Keratinocyte (primary cell): ENCODE measurements around the gene ZNF219. TPM values are rescaled to one million over a fixed set of nuclear protein-coding genes. Genes with fewer than 3 reads are reported as not detected.
A peak's percentile ranks its signal among the peaks of the same experiment; 100 is the strongest.

Experiments
- DNase-seq: peaks from one replicate; pipeline ENCODE4 v3.0.0-alpha.2; 2011; ENCODE audit warnings: low read depth, missing footprints, low spot score
- FAIRE-seq: peaks from 2 replicates; lab custom pipeline; 2011; peaks lifted over from hg19 to GRCh38; lab: Jason Lieb, UNC
- H2AFZ ChIP-seq: 2 replicates; pipeline ENCODE4 v1.6.0; 2012; ENCODE audit warnings: low read length, control low read depth, inconsistent platforms; ENCODE audit not compliant: control insufficient read depth
- H3K27ac ChIP-seq: 2 replicates; pipeline ENCODE4 v1.5.1; 2011; ENCODE audit warnings: low read length; ENCODE audit not compliant: control insufficient read depth, insufficient read depth
- H3K27me3 ChIP-seq: 3 replicates; pipeline ENCODE4 v1.6.0; 2011; ENCODE audit warnings: low read length; ENCODE audit not compliant: control insufficient read depth, insufficient read depth; ENCODE audit errors: extremely low read depth
- H3K36me3 ChIP-seq, 2 experiments: 2 replicates in 1 of 2; 3 replicates in 1 of 2; pipeline ENCODE4 v1.5.1; 2011; ENCODE audit warnings: low read length in 2 of 2, mild to moderate bottlenecking in 1 of 2; ENCODE audit not compliant: control insufficient read depth in 2 of 2, insufficient read depth in 2 of 2; ENCODE audit errors: extremely low read depth in 1 of 2
- H3K4me1 ChIP-seq: 3 replicates; pipeline ENCODE4 v1.5.1; 2011; ENCODE audit warnings: low read length; ENCODE audit not compliant: control insufficient read depth, insufficient read depth; ENCODE audit errors: extremely low read depth
- H3K4me2 ChIP-seq: 3 replicates; pipeline ENCODE4 v1.6.0; 2011; ENCODE audit warnings: low read depth, low read length; ENCODE audit not compliant: control insufficient read depth, insufficient read depth; ENCODE audit errors: extremely low read depth
- H3K4me3 ChIP-seq, 3 experiments: fragments of 200-600 bp in 1 of 3; sonication (generic) in 1 of 3; 2 replicates in 2 of 3; 3 replicates in 1 of 3; pipeline ENCODE4 v1.5.1; 2011 to 2016; ENCODE audit warnings: low read length in 3 of 3, mild to moderate bottlenecking in 3 of 3, control low read depth in 2 of 3, inconsistent platforms in 1 of 3, low read depth in 1 of 3, mixed read lengths in 1 of 3, mixed run types in 1 of 3, moderate library complexity in 1 of 3; ENCODE audit not compliant: control insufficient read depth in 2 of 3, insufficient read depth in 2 of 3; ENCODE audit errors: extremely low read depth in 1 of 3
- H3K79me2 ChIP-seq: 2 replicates; pipeline ENCODE4 v1.6.0; 2012; ENCODE audit warnings: low read length; ENCODE audit not compliant: control insufficient read depth, insufficient read depth
- H3K9ac ChIP-seq: 3 replicates; pipeline ENCODE4 v1.6.0; 2011; ENCODE audit warnings: low read length; ENCODE audit not compliant: control insufficient read depth, insufficient read depth; ENCODE audit errors: extremely low read depth
- H3K9me1 ChIP-seq: 3 replicates; pipeline ENCODE4 v1.6.0; 2011; ENCODE audit warnings: low read length; ENCODE audit not compliant: control insufficient read depth, insufficient read depth; ENCODE audit errors: extremely low read depth
- H3K9me3 ChIP-seq: 2 replicates; pipeline ENCODE4 v1.5.1; 2012; ENCODE audit warnings: low read depth, low read length; ENCODE audit not compliant: control insufficient read depth
- H4K20me1 ChIP-seq: 3 replicates; pipeline ENCODE4 v1.6.0; 2011; ENCODE audit warnings: low read length; ENCODE audit not compliant: control insufficient read depth, insufficient read depth; ENCODE audit errors: extremely low read depth
- EZH2 ChIP-seq: IDR thresholded peaks from one replicate; pipeline ENCODE4 v1.6.1; 2012; ENCODE audit warnings: inconsistent platforms, mild to moderate bottlenecking, low read length, moderate library complexity
- dilution Hi-C: fragments of 300-500 bp; cut with MboI; formaldehyde crosslinking; loops from one replicate; pipeline ENCODE4 v1.7.0; 2020; ENCODE audit warnings: low sequenced_read_pairs; ENCODE audit not compliant: extremely low pct_ligation_motif_present
- polyA plus RNA-seq, 5 experiments: library from polyadenylated mRNA; depleted of rRNA in 3 of 5; stranded (reverse) in 3 of 5; stranded (forward) in 1 of 5; unstranded in 1 of 5; fragments of >200 nt; gene quantifications; 1 replicate in 1 of 5; 2 replicates in 3 of 5; 3 replicates in 1 of 5; pipeline versions ENCODE4 v1.2.1 to v1.2.3, GENCODE V29; 2011 to 2012; ENCODE audit warnings: missing spikeins in 2 of 5, low read depth in 1 of 5, low replicate concordance in 1 of 5
- TF ChIP-seq, protein P1 (sequence below), 3 experiments: IDR thresholded peaks in 1 of 3; conservative IDR thresholded peaks in 1 of 3; optimal IDR thresholded peaks in 1 of 3; 2 replicates in 2 of 3; 3 replicates in 1 of 3; pipeline versions ENCODE3 to v1.5.1; 2011; ENCODE audit warnings: low read length in 3 of 3, mild to moderate bottlenecking in 3 of 3, moderate library complexity in 2 of 3, control low read depth in 1 of 3, inconsistent platforms in 1 of 3; ENCODE audit not compliant: insufficient read depth in 2 of 3; ENCODE audit errors: extremely low read depth in 1 of 3

ZNF219 gene
- polyA plus RNA-seq, 1 donor (not counting 4 experiments of a cell fraction or from before 2014, with no cell fraction given), result 23.1 TPM

DNA sequence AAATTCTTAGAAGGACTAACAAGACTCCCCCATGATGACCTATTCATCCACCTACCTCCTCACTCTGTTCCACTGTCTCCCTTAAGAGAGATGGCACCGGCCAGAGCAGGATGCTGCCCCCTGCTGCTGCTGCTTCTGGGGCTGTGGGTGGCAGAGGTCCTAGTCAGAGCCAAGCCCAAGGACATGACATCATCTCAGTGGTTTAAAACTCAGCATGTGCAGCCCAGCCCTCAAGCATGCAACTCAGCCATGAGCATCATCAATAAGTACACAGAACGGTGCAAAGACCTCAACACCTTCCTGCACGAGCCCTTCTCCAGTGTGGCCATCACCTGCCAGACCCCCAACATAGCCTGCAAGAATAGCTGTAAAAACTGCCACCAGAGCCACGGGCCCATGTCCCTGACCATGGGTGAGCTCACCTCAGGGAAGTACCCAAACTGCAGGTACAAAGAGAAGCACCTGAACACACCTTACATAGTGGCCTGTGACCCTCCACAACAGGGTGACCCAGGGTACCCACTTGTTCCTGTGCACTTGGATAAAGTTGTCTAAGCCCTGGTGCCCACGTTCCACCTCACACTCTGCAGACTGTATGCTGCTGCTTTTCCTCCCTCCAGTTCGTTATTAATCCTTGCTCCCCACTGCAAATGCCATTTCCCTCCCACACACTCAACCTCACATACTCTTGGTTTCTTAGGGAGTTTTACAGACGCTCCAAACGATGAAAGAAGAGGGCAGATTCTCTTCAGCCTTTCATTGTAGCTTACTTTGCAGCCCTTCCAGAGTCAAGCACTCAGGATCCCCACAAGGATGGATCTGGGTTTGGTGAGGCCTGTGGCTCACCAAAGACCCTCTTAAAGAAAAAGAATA is 40.4 kb downstream of the ZNF219 start, which contains the start of gene RNASE8:
Gene RNASE8, plus strand, starts transcription at position 20 of the 873 bp plus-strand sequence. Its CDS starts 71 bp downstream, at position 91.
- no peaks in the 10 kb centered on the region for H3K9me1 ChIP-seq
- H3K27me3 ChIP-seq, result no peaks in the 10 kb centered on the region
- no peaks in the 10 kb centered on the region for H4K20me1 ChIP-seq
- FAIRE-seq, result no peak
- no peak within 1 kb of the TSS for H3K9ac ChIP-seq
- no peaks in the 10 kb centered on the region for H3K79me2 ChIP-seq
- H3K27ac ChIP-seq, result no peak within 1 kb of the TSS
- no peak for DNase-seq
- no peak within 1 kb of the TSS for H3K4me3 ChIP-seq
- H3K36me3 ChIP-seq, result no peaks in the 10 kb centered on the region
- dilution Hi-C loops, result no loop called here
- H3K4me1 ChIP-seq, result no peaks in the 10 kb centered on the region
- H2AFZ ChIP-seq, result no peak within 1 kb of the TSS
- H3K4me2 ChIP-seq, result no peak within 1 kb of the TSS
- TF ChIP-seq, protein P1, sequence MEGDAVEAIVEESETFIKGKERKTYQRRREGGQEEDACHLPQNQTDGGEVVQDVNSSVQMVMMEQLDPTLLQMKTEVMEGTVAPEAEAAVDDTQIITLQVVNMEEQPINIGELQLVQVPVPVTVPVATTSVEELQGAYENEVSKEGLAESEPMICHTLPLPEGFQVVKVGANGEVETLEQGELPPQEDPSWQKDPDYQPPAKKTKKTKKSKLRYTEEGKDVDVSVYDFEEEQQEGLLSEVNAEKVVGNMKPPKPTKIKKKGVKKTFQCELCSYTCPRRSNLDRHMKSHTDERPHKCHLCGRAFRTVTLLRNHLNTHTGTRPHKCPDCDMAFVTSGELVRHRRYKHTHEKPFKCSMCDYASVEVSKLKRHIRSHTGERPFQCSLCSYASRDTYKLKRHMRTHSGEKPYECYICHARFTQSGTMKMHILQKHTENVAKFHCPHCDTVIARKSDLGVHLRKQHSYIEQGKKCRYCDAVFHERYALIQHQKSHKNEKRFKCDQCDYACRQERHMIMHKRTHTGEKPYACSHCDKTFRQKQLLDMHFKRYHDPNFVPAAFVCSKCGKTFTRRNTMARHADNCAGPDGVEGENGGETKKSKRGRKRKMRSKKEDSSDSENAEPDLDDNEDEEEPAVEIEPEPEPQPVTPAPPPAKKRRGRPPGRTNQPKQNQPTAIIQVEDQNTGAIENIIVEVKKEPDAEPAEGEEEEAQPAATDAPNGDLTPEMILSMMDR (optimal IDR thresholded peaks at IDR 0.05 in 1 of 3, IDR thresholded peaks at IDR 0.05 in 1 of 3, conservative IDR thresholded peaks at IDR 0.05 in 1 of 3; ENCODE audit: extremely low read depth in 1 of 3, insufficient read depth in 2 of 3, low read length in 3 of 3), result no peak
- TF ChIP-seq EZH2, result no peak
- H3K9me3 ChIP-seq, result no peaks in the 10 kb centered on the region

DNA sequence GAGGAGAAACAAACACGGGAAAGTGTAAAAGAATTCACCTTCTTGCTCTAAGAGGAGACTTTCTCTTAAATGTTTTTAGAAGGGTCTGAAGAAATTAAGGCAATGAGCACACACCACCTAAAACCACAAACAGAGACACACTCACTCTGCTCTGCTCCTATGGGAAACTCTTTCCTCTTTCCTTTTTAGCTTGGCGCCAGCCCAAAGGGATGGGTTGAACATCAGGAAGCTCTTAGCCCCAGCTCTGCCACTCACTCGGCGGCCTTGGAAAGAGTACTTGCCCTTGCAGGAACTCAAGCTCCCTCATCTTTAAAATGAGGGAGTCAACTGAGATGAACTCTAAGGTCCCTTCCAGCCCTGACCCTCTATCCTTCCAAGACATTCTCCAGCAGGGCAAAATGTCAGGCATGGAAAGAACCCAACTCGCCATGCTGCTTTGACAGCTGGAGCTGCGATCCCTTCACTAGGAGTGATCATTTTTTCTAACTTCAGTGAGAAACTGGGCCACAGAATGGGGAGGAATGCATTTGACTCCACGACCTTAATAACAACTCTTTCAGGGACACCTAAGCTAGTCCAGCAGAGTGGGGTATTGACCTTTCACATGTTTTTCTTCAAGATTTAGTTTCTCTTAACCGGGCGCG is 41.8 kb downstream of the ZNF219 start:
- Histone ChIP-seq H3K9ac (no peak overlapping the region), H3K79me2 (no peaks in the 10 kb centered on the region), H3K4me1 (no peaks in the 10 kb centered on the region), H3K36me3 (no peaks in the 10 kb centered on the region), H3K27ac (no peak overlapping the region), H4K20me1 (no peaks in the 10 kb centered on the region), H3K4me3 (no peak overlapping the region), H3K9me1 (no peaks in the 10 kb centered on the region), H3K4me2 (no peak overlapping the region), H3K9me3 (no peaks in the 10 kb centered on the region), H2AFZ (peak overlapping the region; percentile 6), H3K27me3 (no peaks in the 10 kb centered on the region)
- DNase-seq (no peak), FAIRE-seq (no peak)
- dilution Hi-C loops, result no loop called here
- no peak for TF ChIP-seq EZH2
- TF ChIP-seq, protein P1 (optimal IDR thresholded peaks at IDR 0.05 in 1 of 3, IDR thresholded peaks at IDR 0.05 in 1 of 3, conservative IDR thresholded peaks at IDR 0.05 in 1 of 3; ENCODE audit: extremely low read depth in 1 of 3, insufficient read depth in 2 of 3, low read length in 3 of 3), result no peak
